GM23338 (cell line): ENCODE results near the gene SCPEP1. TPM values are rescaled to one million over a fixed set of nuclear protein-coding genes. Genes with fewer than 3 reads are reported as not detected.

Experiments used
- ATAC-seq: fragments of 200-7000 bp; cut with Tn5 transposase; 3 replicates; pipeline ENCODE4 v1.9.1; 2020
- DNase-seq: peaks from one replicate; pipeline ENCODE4 v3.0.0-alpha.2; 2015; ENCODE audit warnings: low spot score
- H2AFZ ChIP-seq: fragments of 200-600 bp; sonication (generic); 2 replicates; pipeline ENCODE4 v1.8.0; 2016; ENCODE audit warnings: antibody characterized with exemption, mild to moderate bottlenecking, moderate library complexity
- H3F3A ChIP-seq: fragments of 200-600 bp; sonication (generic); replicated peaks from 2 replicates; pipeline ENCODE4 v1.8.0; 2017; ENCODE audit warnings: antibody characterized with exemption, mixed run types, low read depth
- H3K27ac ChIP-seq: fragments of 200-600 bp; sonication (generic); 2 replicates; pipeline ENCODE4 v1.6.1; 2016; ENCODE audit warnings: low read depth
- H3K27me3 ChIP-seq: fragments of 200-600 bp; sonication (generic); 2 replicates; pipeline ENCODE4 v1.8.0; 2016; ENCODE audit warnings: mild to moderate bottlenecking, mixed run types, moderate library complexity; ENCODE audit not compliant: insufficient read depth
- H3K36me3 ChIP-seq: fragments of 200-600 bp; sonication (generic); 2 replicates; pipeline ENCODE4 v1.8.0; 2016; ENCODE audit warnings: mild to moderate bottlenecking; ENCODE audit not compliant: insufficient read depth
- H3K4me1 ChIP-seq: fragments of 200-600 bp; sonication (generic); 2 replicates; pipeline ENCODE4 v1.8.0; 2016; ENCODE audit warnings: mild to moderate bottlenecking, moderate library complexity; ENCODE audit not compliant: insufficient read depth
- H3K4me2 ChIP-seq: fragments of 200-600 bp; sonication (generic); 2 replicates; pipeline ENCODE4 v1.7.1; 2017; ENCODE audit warnings: mixed run types
- H3K4me3 ChIP-seq: fragments of 200-600 bp; sonication (generic); 2 replicates; pipeline ENCODE4 v1.6.1; 2016; ENCODE audit warnings: mixed run types
- H3K79me2 ChIP-seq: fragments of 200-600 bp; sonication (generic); replicated peaks from 2 replicates; pipeline ENCODE4 v1.8.0; 2017; ENCODE audit warnings: mild to moderate bottlenecking; ENCODE audit not compliant: insufficient read depth
- H3K9me2 ChIP-seq: fragments of 200-600 bp; sonication (generic); 2 replicates; pipeline ENCODE4 v1.8.0; 2017; ENCODE audit not compliant: insufficient read depth
- H4K20me1 ChIP-seq: fragments of 200-600 bp; sonication (generic); replicated peaks from 2 replicates; pipeline ENCODE4 v1.8.0; 2017; ENCODE audit warnings: mild to moderate bottlenecking; ENCODE audit not compliant: insufficient read depth
- H3K27ac Mint-ChIP-seq: 2 replicates; pipeline ENCODE4 v1.8.0; 2020; ENCODE audit warnings: inconsistent platforms, mild to moderate bottlenecking, moderate library complexity, mixed read lengths
- H3K27me3 Mint-ChIP-seq: 3 replicates; pipeline ENCODE4 v1.8.0; 2022; ENCODE audit warnings: low read depth, mild to moderate bottlenecking, moderate library complexity, mixed read lengths, inconsistent platforms; ENCODE audit not compliant: insufficient read depth, poor library complexity
- H3K36me3 Mint-ChIP-seq: 3 replicates; pipeline ENCODE4 v1.8.0; 2021; ENCODE audit warnings: low read depth, mild to moderate bottlenecking, inconsistent platforms, moderate library complexity, mixed read lengths
- H3K4me1 Mint-ChIP-seq: 3 replicates; pipeline ENCODE4 v1.8.0; 2020; ENCODE audit warnings: mild to moderate bottlenecking, inconsistent platforms, mixed read lengths
- H3K4me3 Mint-ChIP-seq: 3 replicates; pipeline ENCODE4 v1.8.0; 2021; ENCODE audit warnings: moderate library complexity, mild to moderate bottlenecking, inconsistent platforms, mixed read lengths
- H3K9me3 Mint-ChIP-seq: 3 replicates; pipeline ENCODE4 v1.8.0; 2020; ENCODE audit warnings: moderate library complexity, mild to moderate bottlenecking, inconsistent platforms, mixed read lengths
- EZH2phosphoT487 ChIP-seq: fragments of 200-600 bp; sonication (generic); IDR thresholded peaks from one replicate; pipeline ENCODE4 v1.8.1; 2018; ENCODE audit warnings: antibody characterized with exemption; ENCODE audit not compliant: unreplicated experiment
- JUNB ChIP-seq: IDR thresholded peaks from one replicate; pipeline ENCODE4 v1.6.1; 2016; ENCODE audit warnings: antibody characterized with exemption; ENCODE audit not compliant: unreplicated experiment
- NANOG ChIP-seq: IDR thresholded peaks from 2 replicates; pipeline ENCODE4 v1.6.1; 2016; ENCODE audit warnings: antibody characterized with exemption, borderline replicate concordance
- REST ChIP-seq: IDR thresholded peaks from one replicate; pipeline ENCODE4 v1.6.1; 2018; ENCODE audit warnings: antibody characterized with exemption; ENCODE audit not compliant: unreplicated experiment
- ZNF331 ChIP-seq: fragments of 250-450 bp; sonication (Bioruptor Pico); IDR thresholded peaks from 2 replicates; pipeline ENCODE4 v1.5.0; 2020; ENCODE audit warnings: low read depth, mild to moderate bottlenecking, moderate library complexity
- polyA plus RNA-seq: library from polyadenylated mRNA; unstranded; fragments of >200 nt; fragmentation: Nextera tagmentation; extraction: Ambion mirVana; gene quantifications from 2 replicates; pipeline ENCODE4 v1.2.1, GENCODE V29; 2016
- total RNA-seq: library from RNA; depleted of rRNA; stranded (reverse); fragments of >200 nt; shearing (Covaris generic); gene quantifications from 2 replicates; pipeline ENCODE4 v1.2.3, GENCODE V29; 2014
- TF ChIP-seq, protein P1 (sequence below): fragments of 250-450 bp; sonication (Bioruptor Pico); IDR thresholded peaks from 2 replicates; pipeline ENCODE4 v1.5.0; 2020; ENCODE audit warnings: mild to moderate bottlenecking, moderate library complexity
- TF ChIP-seq, protein P2 (sequence below): IDR thresholded peaks from 2 replicates; pipeline ENCODE4 v1.6.1; 2016; ENCODE audit warnings: antibody characterized with exemption
- TF ChIP-seq, protein P3 (sequence below), 2 experiments: fragments of 200-600 bp in 1 of 2; sonication (generic) in 1 of 2; conservative IDR thresholded peaks; 2 replicates each; pipeline versions ENCODE4 v1.5.1 to v1.6.1; 2016 to 2017; ENCODE audit warnings: antibody characterized with exemption in 2 of 2, low read depth in 2 of 2, mild to moderate bottlenecking in 2 of 2, moderate library complexity in 1 of 2

Gene SCPEP1
- total and polyA plus RNA-seq, 2 experiments from 2014 or later, result 46.6 to 52.1 TPM

GRCh38 chr17:57048096-57048495 is 70.2 kb downstream of the SCPEP1 start (continued):
- TF ChIP-seq, protein P1, sequence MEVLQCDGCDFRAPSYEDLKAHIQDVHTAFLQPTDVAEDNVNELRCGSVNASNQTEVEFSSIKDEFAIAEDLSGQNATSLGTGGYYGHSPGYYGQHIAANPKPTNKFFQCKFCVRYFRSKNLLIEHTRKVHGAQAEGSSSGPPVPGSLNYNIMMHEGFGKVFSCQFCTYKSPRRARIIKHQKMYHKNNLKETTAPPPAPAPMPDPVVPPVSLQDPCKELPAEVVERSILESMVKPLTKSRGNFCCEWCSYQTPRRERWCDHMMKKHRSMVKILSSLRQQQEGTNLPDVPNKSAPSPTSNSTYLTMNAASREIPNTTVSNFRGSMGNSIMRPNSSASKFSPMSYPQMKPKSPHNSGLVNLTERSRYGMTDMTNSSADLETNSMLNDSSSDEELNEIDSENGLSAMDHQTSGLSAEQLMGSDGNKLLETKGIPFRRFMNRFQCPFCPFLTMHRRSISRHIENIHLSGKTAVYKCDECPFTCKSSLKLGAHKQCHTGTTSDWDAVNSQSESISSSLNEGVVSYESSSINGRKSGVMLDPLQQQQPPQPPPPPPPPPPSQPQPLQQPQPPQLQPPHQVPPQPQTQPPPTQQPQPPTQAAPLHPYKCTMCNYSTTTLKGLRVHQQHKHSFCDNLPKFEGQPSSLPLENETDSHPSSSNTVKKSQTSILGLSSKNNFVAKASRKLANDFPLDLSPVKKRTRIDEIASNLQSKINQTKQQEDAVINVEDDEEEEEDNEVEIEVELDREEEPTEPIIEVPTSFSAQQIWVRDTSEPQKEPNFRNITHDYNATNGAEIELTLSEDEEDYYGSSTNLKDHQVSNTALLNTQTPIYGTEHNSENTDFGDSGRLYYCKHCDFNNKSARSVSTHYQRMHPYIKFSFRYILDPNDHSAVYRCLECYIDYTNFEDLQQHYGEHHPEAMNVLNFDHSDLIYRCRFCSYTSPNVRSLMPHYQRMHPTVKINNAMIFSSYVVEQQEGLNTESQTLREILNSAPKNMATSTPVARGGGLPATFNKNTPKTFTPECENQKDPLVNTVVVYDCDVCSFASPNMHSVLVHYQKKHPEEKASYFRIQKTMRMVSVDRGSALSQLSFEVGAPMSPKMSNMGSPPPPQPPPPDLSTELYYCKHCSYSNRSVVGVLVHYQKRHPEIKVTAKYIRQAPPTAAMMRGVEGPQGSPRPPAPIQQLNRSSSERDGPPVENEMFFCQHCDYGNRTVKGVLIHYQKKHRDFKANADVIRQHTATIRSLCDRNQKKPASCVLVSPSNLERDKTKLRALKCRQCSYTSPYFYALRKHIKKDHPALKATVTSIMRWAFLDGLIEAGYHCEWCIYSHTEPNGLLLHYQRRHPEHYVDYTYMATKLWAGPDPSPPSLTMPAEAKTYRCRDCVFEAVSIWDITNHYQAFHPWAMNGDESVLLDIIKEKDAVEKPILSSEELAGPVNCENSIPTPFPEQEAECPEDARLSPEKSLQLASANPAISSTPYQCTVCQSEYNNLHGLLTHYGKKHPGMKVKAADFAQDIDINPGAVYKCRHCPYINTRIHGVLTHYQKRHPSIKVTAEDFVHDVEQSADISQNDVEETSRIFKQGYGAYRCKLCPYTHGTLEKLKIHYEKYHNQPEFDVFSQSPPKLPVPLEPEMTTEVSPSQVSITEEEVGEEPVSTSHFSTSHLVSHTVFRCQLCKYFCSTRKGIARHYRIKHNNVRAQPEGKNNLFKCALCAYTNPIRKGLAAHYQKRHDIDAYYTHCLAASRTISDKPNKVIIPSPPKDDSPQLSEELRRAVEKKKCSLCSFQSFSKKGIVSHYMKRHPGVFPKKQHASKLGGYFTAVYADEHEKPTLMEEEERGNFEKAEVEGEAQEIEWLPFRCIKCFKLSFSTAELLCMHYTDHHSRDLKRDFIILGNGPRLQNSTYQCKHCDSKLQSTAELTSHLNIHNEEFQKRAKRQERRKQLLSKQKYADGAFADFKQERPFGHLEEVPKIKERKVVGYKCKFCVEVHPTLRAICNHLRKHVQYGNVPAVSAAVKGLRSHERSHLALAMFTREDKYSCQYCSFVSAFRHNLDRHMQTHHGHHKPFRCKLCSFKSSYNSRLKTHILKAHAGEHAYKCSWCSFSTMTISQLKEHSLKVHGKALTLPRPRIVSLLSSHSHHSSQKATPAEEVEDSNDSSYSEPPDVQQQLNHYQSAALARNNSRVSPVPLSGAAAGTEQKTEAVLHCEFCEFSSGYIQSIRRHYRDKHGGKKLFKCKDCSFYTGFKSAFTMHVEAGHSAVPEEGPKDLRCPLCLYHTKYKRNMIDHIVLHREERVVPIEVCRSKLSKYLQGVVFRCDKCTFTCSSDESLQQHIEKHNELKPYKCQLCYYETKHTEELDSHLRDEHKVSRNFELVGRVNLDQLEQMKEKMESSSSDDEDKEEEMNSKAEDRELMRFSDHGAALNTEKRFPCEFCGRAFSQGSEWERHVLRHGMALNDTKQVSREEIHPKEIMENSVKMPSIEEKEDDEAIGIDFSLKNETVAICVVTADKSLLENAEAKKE (CRISPR knock-in tag), result no peak
- TF ChIP-seq, protein P2, sequence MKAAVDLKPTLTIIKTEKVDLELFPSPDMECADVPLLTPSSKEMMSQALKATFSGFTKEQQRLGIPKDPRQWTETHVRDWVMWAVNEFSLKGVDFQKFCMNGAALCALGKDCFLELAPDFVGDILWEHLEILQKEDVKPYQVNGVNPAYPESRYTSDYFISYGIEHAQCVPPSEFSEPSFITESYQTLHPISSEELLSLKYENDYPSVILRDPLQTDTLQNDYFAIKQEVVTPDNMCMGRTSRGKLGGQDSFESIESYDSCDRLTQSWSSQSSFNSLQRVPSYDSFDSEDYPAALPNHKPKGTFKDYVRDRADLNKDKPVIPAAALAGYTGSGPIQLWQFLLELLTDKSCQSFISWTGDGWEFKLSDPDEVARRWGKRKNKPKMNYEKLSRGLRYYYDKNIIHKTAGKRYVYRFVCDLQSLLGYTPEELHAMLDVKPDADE, result no peak
- TF ChIP-seq JUNB, result no peak
- TF ChIP-seq REST, result no peak

DNA sequence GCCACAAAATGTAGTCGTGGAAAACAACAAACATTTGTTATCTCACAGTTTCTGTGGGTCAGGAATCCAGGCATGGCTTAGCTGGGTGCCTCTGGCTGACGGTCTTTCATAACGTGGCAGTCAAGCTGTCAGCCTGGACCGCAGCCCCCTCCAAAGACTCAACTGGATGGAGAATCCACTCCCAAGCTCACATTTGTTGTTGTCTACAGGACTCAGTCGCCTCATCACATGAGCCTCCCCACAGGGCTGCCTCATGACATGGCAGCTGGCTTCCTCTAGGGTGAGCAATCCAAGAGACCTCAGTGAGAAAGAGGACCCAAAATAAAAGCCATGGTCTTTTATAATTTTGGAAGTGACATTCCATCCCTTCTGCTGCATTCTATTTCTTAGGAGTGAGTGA is 72.4 kb downstream of the SCPEP1 start:
- peak; percentile 24; the same call in 2 of the 3 replicates for ATAC-seq

More for the DNA sequence above, 72.4 kb downstream of the SCPEP1 start:
- TF ChIP-seq NANOG (no peak), ZNF331 (CRISPR knock-in tag) (no peak), EZH2phosphoT487 (no peak), REST (no peak)
- TF ChIP-seq, protein P3, sequence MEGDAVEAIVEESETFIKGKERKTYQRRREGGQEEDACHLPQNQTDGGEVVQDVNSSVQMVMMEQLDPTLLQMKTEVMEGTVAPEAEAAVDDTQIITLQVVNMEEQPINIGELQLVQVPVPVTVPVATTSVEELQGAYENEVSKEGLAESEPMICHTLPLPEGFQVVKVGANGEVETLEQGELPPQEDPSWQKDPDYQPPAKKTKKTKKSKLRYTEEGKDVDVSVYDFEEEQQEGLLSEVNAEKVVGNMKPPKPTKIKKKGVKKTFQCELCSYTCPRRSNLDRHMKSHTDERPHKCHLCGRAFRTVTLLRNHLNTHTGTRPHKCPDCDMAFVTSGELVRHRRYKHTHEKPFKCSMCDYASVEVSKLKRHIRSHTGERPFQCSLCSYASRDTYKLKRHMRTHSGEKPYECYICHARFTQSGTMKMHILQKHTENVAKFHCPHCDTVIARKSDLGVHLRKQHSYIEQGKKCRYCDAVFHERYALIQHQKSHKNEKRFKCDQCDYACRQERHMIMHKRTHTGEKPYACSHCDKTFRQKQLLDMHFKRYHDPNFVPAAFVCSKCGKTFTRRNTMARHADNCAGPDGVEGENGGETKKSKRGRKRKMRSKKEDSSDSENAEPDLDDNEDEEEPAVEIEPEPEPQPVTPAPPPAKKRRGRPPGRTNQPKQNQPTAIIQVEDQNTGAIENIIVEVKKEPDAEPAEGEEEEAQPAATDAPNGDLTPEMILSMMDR (conservative IDR thresholded peaks at IDR 0.05; ENCODE audit: low read depth in 2 of 2), result peak; percentile 10 to 26; a peak in 3 of 4 replicates
- peak overlapping the region; percentile 72; the same call in 1 of the 2 replicates for H2AFZ ChIP-seq
- Mint-ChIP-seq H3K36me3 (no peaks in the 10 kb centered on the region), H3K4me3 (no peak overlapping the region), H3K4me1 (peaks cover 12% of the 10 kb centered on the region; the same call in 2 of the 3 replicates), H3K27ac (no peak overlapping the region), H3K9me3 (no peaks in the 10 kb centered on the region), H3K27me3 (peaks cover 4% of the 10 kb centered on the region)
- H3K4me2 ChIP-seq, result no peak overlapping the region
- H3K27ac ChIP-seq, result no peak overlapping the region
- H4K20me1 ChIP-seq, result no peaks in the 10 kb centered on the region; the same call in 1 of the 2 replicates
- no peaks in the 10 kb centered on the region for H3F3A ChIP-seq
- H3K4me3 ChIP-seq, result no peak overlapping the region
- no peaks in the 10 kb centered on the region for H3K36me3 ChIP-seq
- peaks cover 8% of the 10 kb centered on the region; the same call in 1 of the 2 replicates for H3K4me1 ChIP-seq
- no peaks in the 10 kb centered on the region for H3K9me2 ChIP-seq
- no peaks in the 10 kb centered on the region for H3K79me2 ChIP-seq
- no peaks in the 10 kb centered on the region for H3K27me3 ChIP-seq
- no peak for DNase-seq
